PFSK-1 (cell line): ENCODE measurements around the gene CSTF1.

Experiments used
- SIN3A ChIP-seq: IDR thresholded peaks from 2 replicates; pipeline ENCODE4 v1.6.1; 2012; ENCODE audit warnings: mild to moderate bottlenecking, low read length, moderate library complexity, borderline replicate concordance; ENCODE audit not compliant: insufficient read depth
- TF ChIP-seq, protein P1 (sequence below), 2 experiments: IDR thresholded peaks; 2 replicates each; pipeline versions ENCODE4 v1.6.1 to v1.8.0; 2011 to 2012; ENCODE audit warnings: low read depth in 2 of 2, low read length in 2 of 2, control low read depth in 1 of 2, inconsistent platforms in 1 of 2, mild to moderate bottlenecking in 1 of 2, moderate library complexity in 1 of 2; ENCODE audit not compliant: insufficient read depth in 1 of 2

DNA sequence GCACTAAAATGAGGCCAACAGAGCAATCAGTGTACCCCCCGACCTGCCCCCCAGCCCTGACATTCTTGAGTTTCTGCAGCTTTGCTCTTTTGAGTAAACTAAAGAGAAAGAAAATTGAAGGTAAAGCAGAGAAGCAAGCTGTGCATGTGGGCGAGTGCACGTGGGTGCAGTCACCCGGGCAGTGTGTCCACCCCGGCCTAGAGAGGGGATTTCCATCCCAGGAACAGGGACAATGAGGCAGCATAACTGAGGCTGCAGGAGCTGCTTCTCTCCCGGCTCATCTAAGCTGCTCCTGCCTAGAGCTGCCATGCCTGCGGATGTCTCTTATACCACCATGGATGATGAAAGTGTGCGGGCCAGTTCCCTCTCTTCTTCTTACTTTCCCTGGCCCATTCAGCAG lies 36.4 kb downstream of the CSTF1 start:
- no peak for TF ChIP-seq SIN3A
- TF ChIP-seq, protein P1, sequence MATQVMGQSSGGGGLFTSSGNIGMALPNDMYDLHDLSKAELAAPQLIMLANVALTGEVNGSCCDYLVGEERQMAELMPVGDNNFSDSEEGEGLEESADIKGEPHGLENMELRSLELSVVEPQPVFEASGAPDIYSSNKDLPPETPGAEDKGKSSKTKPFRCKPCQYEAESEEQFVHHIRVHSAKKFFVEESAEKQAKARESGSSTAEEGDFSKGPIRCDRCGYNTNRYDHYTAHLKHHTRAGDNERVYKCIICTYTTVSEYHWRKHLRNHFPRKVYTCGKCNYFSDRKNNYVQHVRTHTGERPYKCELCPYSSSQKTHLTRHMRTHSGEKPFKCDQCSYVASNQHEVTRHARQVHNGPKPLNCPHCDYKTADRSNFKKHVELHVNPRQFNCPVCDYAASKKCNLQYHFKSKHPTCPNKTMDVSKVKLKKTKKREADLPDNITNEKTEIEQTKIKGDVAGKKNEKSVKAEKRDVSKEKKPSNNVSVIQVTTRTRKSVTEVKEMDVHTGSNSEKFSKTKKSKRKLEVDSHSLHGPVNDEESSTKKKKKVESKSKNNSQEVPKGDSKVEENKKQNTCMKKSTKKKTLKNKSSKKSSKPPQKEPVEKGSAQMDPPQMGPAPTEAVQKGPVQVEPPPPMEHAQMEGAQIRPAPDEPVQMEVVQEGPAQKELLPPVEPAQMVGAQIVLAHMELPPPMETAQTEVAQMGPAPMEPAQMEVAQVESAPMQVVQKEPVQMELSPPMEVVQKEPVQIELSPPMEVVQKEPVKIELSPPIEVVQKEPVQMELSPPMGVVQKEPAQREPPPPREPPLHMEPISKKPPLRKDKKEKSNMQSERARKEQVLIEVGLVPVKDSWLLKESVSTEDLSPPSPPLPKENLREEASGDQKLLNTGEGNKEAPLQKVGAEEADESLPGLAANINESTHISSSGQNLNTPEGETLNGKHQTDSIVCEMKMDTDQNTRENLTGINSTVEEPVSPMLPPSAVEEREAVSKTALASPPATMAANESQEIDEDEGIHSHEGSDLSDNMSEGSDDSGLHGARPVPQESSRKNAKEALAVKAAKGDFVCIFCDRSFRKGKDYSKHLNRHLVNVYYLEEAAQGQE (IDR thresholded peaks at IDR 0.05; ENCODE audit: insufficient read depth in 1 of 2, low read depth in 2 of 2, low read length in 2 of 2) = no peak
